Measurements from ENCODE around the gene ADCY3. TPM values are rescaled to one million over a fixed set of nuclear protein-coding genes. Genes with fewer than 3 reads are reported as not detected.

The ADCY3 gene
- total RNA-seq, 4 donors from 2014 or later, result 3.9 to 16.6 (median 12.3) TPM

GRCh38 chr2:24926220-24926601 is 6.2 kb upstream of the ADCY3 start:
- in situ Hi-C loops (cut with MboI; ENCODE audit: low sequenced_read_pairs in 4 of 4), result no loop called here

GRCh38 chr2:24925815-24926214 is 5.8 kb upstream of the ADCY3 start:
- in situ Hi-C loops (cut with MboI; ENCODE audit: low sequenced_read_pairs in 4 of 4), result no loop called here

More at GRCh38 chr2:24926220-24926601, 6.2 kb upstream of the ADCY3 start:
- peak overlapping the region in 3 of 4 donors; percentile 24 to 40 (median 28) for H3K4me3 ChIP-seq
- no peak for DNase-seq
- H3K4me1 ChIP-seq, result peaks cover 8 to 15% of the 10 kb centered on the region in 2 donors
- intact Hi-C loops (cut with DNase I; ENCODE audit: low total_unique reads), result loop anchor here (10.0 kb wide), 1 partner anchor 521 kb away; no protein-coding TSS in a partner anchor
- TF ChIP-seq CTCF (IDR thresholded peaks at IDR 0.05 in 4 of 5, conservative IDR thresholded peaks at IDR 0.05 in 1 of 5), result no peak
- no peak for TF ChIP-seq POLR2A (IDR thresholded peaks at IDR 0.05)
- no peaks in the 10 kb centered on the region for H3K9me3 ChIP-seq
- peak overlapping the region; percentile 33 to 76 (median 58) for H3K27ac ChIP-seq
- ATAC-seq, result no peak
- no peaks in the 10 kb centered on the region for H3K36me3 ChIP-seq
- no peaks in the 10 kb centered on the region for H3K27me3 ChIP-seq

GRCh38 chr2:24924732-24925131 is 4.7 kb upstream of the ADCY3 start:
- DNase-seq (no peak), ATAC-seq (no peak)
- TF ChIP-seq POLR2A (IDR thresholded peaks at IDR 0.05) (no peak), CTCF (IDR thresholded peaks at IDR 0.05 in 4 of 5, conservative IDR thresholded peaks at IDR 0.05 in 1 of 5) (no peak)
- peaks cover 0 to 11% of the 10 kb centered on the region in 2 donors for H3K4me1 ChIP-seq
- no peaks in the 10 kb centered on the region for H3K27me3 ChIP-seq
- in situ Hi-C loops (cut with MboI; ENCODE audit: low sequenced_read_pairs in 4 of 4), result no loop called here
- H3K9me3 ChIP-seq, result no peaks in the 10 kb centered on the region
- intact Hi-C loops (cut with DNase I; ENCODE audit: low total_unique reads), result loop anchor here (5.0 to 10.0 kb wide), 2 partner anchors 42 to 520 kb away; no protein-coding TSS in a partner anchor
- H3K27ac ChIP-seq, result no peak overlapping the region
- no peaks in the 10 kb centered on the region for H3K36me3 ChIP-seq
- H3K4me3 ChIP-seq, result no peak overlapping the region

More at GRCh38 chr2:24925815-24926214, 5.8 kb upstream of the ADCY3 start:
- intact Hi-C loops (cut with DNase I; ENCODE audit: low total_unique reads), result loop anchor here (10.0 kb wide), 1 partner anchor 521 kb away; no protein-coding TSS in a partner anchor
- no peaks in the 10 kb centered on the region for H3K9me3 ChIP-seq
- no peak overlapping the region for H3K4me3 ChIP-seq
- TF ChIP-seq CTCF (IDR thresholded peaks at IDR 0.05 in 4 of 5, conservative IDR thresholded peaks at IDR 0.05 in 1 of 5), result no peak
- no peak for TF ChIP-seq POLR2A (IDR thresholded peaks at IDR 0.05)
- H3K27me3 ChIP-seq, result no peaks in the 10 kb centered on the region
- peak overlapping the region in 2 of 4 donors; percentile 53 to 76 for H3K27ac ChIP-seq
- no peak for ATAC-seq
- no peak for DNase-seq
- H3K4me1 ChIP-seq, result peaks cover 4 to 12% of the 10 kb centered on the region in 2 donors
- H3K36me3 ChIP-seq, result no peaks in the 10 kb centered on the region

- Histone ChIP-seq H3K4me3 (no peak overlapping the region), H3K36me3 (no peaks in the 10 kb centered on the region), H3K27ac (no peak overlapping the region), H3K4me1 (peaks cover 0 to 11% of the 10 kb centered on the region in 2 donors), H3K27me3 (no peaks in the 10 kb centered on the region), H3K9me3 (no peaks in the 10 kb centered on the region)
- in situ Hi-C loops (cut with MboI; ENCODE audit: low sequenced_read_pairs in 4 of 4), result no loop called here
- DNase-seq, result no peak
- TF ChIP-seq POLR2A (IDR thresholded peaks at IDR 0.05), result no peak
- no peak for TF ChIP-seq CTCF (IDR thresholded peaks at IDR 0.05 in 4 of 5, conservative IDR thresholded peaks at IDR 0.05 in 1 of 5)
- intact Hi-C loops (cut with DNase I; ENCODE audit: low total_unique reads), result loop anchor here (5.0 to 10.0 kb wide), 2 partner anchors 42 to 519 kb away; no protein-coding TSS in a partner anchor
- no peak for ATAC-seq
These were observed 4.2 kb upstream of the ADCY3 start for GRCh38 chr2:24924266-24924665.
